ENCODE data around the gene LCN10.

The LCN10 gene

GRCh38 chr9:136777359-136777758 lies 34.6 kb upstream of the LCN10 start:
- H3K4me3 ChIP-seq (ENCODE audit: control insufficient read depth, low read depth, low read length) = no peak overlapping the region
- no peak for DNase-seq (ENCODE audit: low read depth)
- no peak for TF ChIP-seq CTCF (IDR thresholded peaks at IDR 0.05; ENCODE audit: control insufficient read depth, insufficient read depth, low read depth, low read length, missing control alignments)

- H3K4me3 ChIP-seq (ENCODE audit: control insufficient read depth, low read depth, low read length) = no peak overlapping the region
- no peak for DNase-seq (ENCODE audit: low read depth)
- TF ChIP-seq CTCF (IDR thresholded peaks at IDR 0.05; ENCODE audit: control insufficient read depth, insufficient read depth, low read depth, low read length, missing control alignments) = no peak
Measured at GRCh38 chr9:136776947-136777346, 34.2 kb upstream of the LCN10 start.

- H3K4me3 ChIP-seq (ENCODE audit: control insufficient read depth, low read depth, low read length) = no peak overlapping the region
- no peak for DNase-seq (ENCODE audit: low read depth)
- TF ChIP-seq CTCF (IDR thresholded peaks at IDR 0.05; ENCODE audit: control insufficient read depth, insufficient read depth, low read depth, low read length, missing control alignments) = no peak
Measured at GRCh38 chr9:136775191-136775590, 32.5 kb upstream of the LCN10 start.

GRCh38 chr9:136774416-136775045 lies 31.8 kb upstream of the LCN10 start:
- TF ChIP-seq CTCF (IDR thresholded peaks at IDR 0.05; ENCODE audit: control insufficient read depth, insufficient read depth, low read depth, low read length, missing control alignments) = no peak
- DNase-seq (ENCODE audit: low read depth) = no peak

GRCh38 chr9:136773386-136774044 lies 30.8 kb upstream of the LCN10 start:
- TF ChIP-seq CTCF (IDR thresholded peaks at IDR 0.05; ENCODE audit: control insufficient read depth, insufficient read depth, low read depth, low read length, missing control alignments) = no peak
- H3K4me3 ChIP-seq (ENCODE audit: control insufficient read depth, low read depth, low read length) = no peak overlapping the region
- no peak for DNase-seq (ENCODE audit: low read depth)

More at GRCh38 chr9:136774416-136775045, 31.8 kb upstream of the LCN10 start:
- no peak overlapping the region for H3K4me3 ChIP-seq (ENCODE audit: control insufficient read depth, low read depth, low read length)

GRCh38 chr9:136771907-136772415 lies 29.2 kb upstream of the LCN10 start:
- no peak for TF ChIP-seq CTCF (IDR thresholded peaks at IDR 0.05; ENCODE audit: control insufficient read depth, insufficient read depth, low read depth, low read length, missing control alignments)
- no peak overlapping the region for H3K4me3 ChIP-seq (ENCODE audit: control insufficient read depth, low read depth, low read length)
- DNase-seq (ENCODE audit: low read depth) = no peak
